NCI-H524 treated with DMSO at 0.1 percent for 48 hours (cell line): ENCODE results near the gene PTCD3.

ENCODE experiments used
- DNase-seq: peaks from one replicate; lab custom pipeline; 2025; lab: John Stamatoyannopoulos, UW

Gene PTCD3

DNA sequence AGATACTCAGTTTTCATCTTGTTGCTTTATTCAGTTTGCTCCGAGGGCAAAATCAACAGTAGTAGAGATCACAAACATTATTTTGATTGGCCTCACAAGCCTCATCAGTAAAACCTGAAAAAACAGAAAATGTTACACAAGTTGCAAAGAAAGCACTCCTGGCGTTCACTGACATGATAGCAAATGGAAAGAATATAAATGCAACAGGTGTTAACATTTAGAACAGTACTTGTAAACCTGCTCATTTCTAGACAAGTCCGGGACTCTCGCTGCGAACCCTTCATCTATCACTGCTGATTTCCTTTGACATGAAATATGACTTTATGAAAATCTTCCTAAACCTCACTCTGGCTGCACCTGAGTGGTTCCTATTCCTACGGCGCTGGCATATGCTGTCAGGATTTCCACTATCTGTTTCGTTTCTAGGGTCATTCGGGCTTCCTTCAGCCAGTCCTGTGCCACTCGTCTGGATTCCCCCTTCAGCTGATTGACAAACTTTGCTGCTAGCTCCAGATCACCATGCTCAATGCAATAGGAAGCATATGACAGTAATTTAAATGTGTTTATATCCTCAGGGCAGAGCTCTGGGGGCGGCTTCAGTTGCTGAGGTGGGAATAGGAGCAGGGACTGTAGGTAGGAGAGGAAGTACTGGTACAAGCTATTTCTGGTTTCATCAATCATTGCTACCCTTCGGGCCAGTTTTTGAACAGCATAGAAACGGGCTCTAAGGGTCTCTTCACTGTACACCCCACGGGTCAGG lies 38.1 kb downstream of the PTCD3 start:
- DNase-seq, result no peak

DNA sequence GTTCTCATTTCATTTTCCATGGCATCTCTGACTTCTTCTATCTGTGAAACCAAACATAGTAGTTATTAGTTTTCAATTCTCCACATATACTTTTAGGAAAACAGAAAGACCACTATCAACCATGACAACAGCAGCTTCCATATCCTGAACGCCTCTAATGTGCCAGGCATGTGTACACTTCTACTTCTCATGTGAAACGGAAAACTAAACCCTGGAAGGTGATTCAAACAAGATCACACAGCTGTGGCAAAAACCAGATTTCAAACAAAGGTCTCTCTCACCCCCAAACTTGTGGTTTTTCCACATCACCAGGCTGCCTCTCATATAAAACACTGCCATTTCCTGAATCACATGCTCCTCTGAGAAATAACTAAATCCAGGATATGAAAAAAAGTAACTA lies 41.8 kb downstream of the PTCD3 start:
- DNase-seq, result no peak

GRCh38 chr2:86150502-86150901 lies 44.5 kb downstream of the PTCD3 start:
- DNase-seq, result no peak

DNA sequence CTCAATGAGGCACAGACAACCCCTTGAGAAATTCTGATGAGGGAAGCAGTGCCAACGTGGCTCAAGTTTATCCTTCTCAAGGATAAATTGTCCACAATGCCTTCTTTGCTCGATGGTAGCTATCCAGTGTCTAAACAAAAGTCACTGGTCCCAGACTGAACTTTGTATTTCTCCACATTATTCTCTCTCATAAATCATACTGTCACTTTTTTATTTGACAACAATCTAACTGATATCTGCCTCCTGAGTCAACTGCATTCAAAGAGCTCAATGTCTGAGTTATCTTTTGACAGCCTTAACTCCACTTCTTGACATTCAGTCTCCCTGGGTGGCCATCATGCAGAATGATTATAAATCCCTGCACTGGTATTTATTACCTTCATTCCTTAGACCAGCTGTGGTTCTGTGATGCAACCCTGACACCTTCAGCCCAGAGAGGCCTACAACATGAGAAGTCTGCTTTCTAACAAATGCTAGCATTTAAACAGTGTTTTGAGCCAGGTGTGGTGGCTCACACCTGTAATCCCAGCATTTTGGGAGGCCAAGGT lies 51.0 kb downstream of the PTCD3 start:
- DNase-seq, result no peak

DNA sequence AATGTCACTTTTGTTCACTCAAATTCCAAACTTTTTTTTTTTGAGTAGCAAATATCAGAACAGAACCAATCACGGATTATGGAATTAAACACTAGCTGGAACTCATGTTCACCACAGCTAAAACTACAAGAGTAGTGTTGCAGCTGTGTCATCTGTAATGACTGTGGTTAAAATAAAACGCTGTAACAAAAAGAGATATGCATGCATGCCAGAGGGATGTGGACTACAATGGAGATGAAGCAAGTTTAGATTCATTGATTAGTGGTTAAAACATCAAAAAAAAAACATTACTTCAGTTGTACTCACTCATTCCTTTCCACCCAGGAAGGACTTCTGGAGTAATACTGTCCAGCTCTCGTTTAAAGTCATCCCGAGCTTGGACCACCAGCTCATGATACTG lies 52.3 kb downstream of the PTCD3 start:
- DNase-seq, result no peak

GRCh38 chr2:86160156-86160952 lies 54.3 kb downstream of the PTCD3 start:
- no peak for DNase-seq

DNA sequence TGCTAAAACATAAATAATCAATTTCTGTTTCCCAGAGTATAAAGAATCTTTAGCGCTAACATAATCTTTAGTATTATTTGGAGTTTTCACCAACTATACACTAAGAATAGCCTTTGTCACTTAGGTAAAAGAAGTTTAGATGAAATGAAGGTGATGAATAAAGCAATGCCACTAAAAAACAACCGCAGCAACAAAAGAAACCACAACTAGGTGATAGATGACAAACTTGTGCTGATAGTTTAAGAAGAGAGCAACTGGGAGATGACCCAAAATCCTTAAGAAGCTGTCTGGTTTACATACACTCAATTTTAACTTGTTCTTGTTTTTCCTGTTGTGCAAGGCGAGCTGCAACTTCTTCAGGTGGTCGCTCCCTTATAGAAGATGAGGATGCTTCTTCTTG lies 64.4 kb downstream of the PTCD3 start:
- DNase-seq, result no peak

- DNase-seq, result no peak
Observed at GRCh38 chr2:86171295-86171694, 65.3 kb downstream of the PTCD3 start.

GRCh38 chr2:86172610-86173009 lies 66.6 kb downstream of the PTCD3 start:
- DNase-seq, result no peak

- no peak for DNase-seq
Observed at GRCh38 chr2:86174445-86174844, 68.4 kb downstream of the PTCD3 start.

DNA sequence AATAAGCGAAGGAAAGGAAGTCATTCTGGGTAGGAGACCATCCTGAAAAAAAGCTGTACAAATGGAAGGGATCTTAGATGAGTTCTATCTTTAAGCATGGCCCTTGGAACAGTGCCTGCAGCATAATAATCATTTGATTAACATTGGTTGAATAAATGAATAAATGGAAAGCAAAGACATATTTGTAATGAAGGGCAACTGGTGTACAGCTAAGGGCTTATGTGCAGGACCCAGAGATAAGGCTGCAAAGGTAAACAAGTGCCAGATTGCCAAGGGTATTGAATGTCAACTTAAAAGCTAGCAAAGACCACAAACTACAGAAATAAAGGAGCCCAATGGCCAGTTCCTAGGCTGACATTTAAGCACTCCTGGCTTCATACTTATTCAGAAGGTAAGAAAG lies 69.8 kb downstream of the PTCD3 start:
- DNase-seq, result peak; percentile 23

DNA sequence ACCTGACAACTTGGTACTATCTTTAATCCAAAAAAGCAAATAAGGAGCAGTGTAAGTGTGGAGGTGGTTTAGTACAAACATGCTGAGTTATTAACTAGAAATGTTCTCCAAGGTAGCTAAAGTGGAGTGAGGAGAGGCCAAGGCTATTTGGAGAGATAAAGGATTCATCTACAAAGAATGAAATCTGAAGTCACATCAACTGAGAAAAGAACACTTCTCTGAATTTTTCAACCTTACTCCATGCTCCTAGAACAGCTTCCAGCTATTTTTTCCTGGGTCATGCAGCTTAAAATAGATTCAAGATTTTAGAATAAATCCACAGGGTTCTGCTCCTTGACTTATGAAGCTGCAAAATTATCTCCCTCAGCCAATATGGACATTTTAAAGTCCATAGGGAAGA lies 70.6 kb downstream of the PTCD3 start:
- no peak for DNase-seq

DNA sequence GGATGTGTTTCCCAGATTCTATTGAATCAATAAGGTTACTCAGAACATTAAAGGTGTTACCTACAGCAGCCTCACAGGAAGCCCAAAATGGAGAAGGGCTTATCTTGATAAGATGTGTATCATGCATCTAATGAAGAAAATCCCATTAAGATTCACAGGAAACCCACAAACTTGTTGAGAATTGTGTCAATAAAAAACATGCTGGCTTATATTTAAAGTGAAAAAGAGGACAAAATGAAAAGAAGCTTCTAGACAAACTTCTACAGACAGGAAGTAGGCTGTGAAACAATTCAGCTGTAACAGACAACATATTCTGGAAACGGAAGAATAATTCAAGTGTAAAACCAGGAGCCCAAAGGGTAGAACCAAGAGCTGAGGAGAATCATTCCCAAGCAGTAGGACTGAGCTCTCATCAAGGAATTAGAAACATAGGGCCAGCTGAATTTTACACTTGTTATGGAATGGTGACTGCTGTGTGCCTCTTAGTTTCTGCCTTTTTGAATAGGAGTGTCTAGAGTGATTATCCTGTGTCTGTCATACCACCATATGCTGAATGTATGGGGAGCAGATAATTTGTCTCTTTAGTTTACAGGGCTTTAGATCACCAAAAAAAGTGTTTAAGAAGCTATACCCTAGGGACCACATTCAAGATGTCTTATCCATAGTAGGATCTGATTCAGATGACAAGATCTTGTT lies 79.6 kb downstream of the PTCD3 start:
- DNase-seq, result peak; percentile 29

GRCh38 chr2:86186431-86186830 lies 80.4 kb downstream of the PTCD3 start:
- peak; percentile 42 for DNase-seq

DNA sequence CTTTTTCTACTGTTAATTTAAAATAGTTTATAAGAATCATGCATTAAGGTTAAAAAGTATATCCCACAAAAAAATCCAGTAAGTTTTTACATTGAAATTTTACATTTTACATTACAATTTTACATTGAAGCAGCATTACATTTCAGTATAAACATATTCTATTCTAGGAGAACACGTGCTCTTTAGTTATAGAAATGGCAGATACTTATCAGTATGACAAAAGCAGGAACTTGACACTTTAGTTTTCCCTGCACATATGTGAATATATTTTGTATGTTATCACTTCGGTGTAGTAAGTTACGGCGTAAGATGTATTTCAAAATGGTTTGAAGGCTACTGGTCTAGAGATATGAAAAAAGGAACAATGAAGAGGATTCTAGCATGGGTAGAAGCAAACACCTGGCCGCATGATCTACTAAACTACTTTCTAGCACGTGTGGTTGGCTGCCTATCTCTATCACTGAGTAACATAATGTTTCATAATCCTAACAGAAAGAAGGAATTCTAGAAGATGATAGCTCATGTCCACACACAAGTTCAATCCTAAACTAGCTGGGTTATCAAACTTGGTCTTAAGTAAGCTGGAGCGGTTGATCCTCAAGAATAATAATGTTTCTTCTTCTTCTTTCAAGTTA lies 83.9 kb downstream of the PTCD3 start:
- DNase-seq, result no peak
